GM23248 (cell line): Measurements from ENCODE around the gene PICALM. TPM values are rescaled to one million over a fixed set of nuclear protein-coding genes. Genes with fewer than 3 reads are reported as not detected.

ENCODE experiments used
- DNase-seq: peaks from one replicate; pipeline ENCODE4 v3.0.0-alpha.2; 2015
- H2AFZ ChIP-seq: fragments of 200-600 bp; sonication (generic); 2 replicates; pipeline ENCODE4 v1.6.1; 2016; ENCODE audit warnings: antibody characterized with exemption
- H3F3A ChIP-seq: fragments of 200-600 bp; sonication (generic); 2 replicates; pipeline ENCODE4 v1.6.1; 2016; ENCODE audit warnings: mild to moderate bottlenecking, antibody characterized with exemption, mixed run types; ENCODE audit not compliant: insufficient read depth
- H3K27ac ChIP-seq: fragments of 200-600 bp; sonication (generic); 2 replicates; pipeline ENCODE4 v1.5.1; 2016; ENCODE audit warnings: mild to moderate bottlenecking
- H3K27me3 ChIP-seq: fragments of 200-600 bp; sonication (generic); replicated peaks from 2 replicates; pipeline ENCODE4 v1.6.1; 2016; ENCODE audit warnings: mild to moderate bottlenecking; ENCODE audit not compliant: insufficient read depth
- H3K36me3 ChIP-seq: fragments of 200-600 bp; sonication (generic); 2 replicates; pipeline ENCODE4 v1.6.1; 2016; ENCODE audit warnings: low read depth, mild to moderate bottlenecking
- H3K4me1 ChIP-seq: fragments of 200-600 bp; sonication (generic); 2 replicates; pipeline ENCODE4 v1.6.1; 2016; ENCODE audit warnings: mild to moderate bottlenecking; ENCODE audit not compliant: insufficient read depth
- H3K4me2 ChIP-seq: fragments of 200-600 bp; sonication (generic); one replicate; pipeline ENCODE4 v1.6.1; 2016; ENCODE audit warnings: mild to moderate bottlenecking; ENCODE audit not compliant: unreplicated experiment
- H3K4me3 ChIP-seq: fragments of 200-600 bp; sonication (generic); 2 replicates; pipeline ENCODE4 v1.5.1; 2016; ENCODE audit warnings: mild to moderate bottlenecking
- H3K79me2 ChIP-seq: fragments of 200-600 bp; sonication (generic); 2 replicates; pipeline ENCODE4 v1.6.1; 2016; ENCODE audit warnings: mild to moderate bottlenecking; ENCODE audit not compliant: insufficient read depth
- H3K9ac ChIP-seq: fragments of 200-600 bp; sonication (generic); 2 replicates; pipeline ENCODE4 v1.6.1; 2016; ENCODE audit warnings: mild to moderate bottlenecking
- H3K9me2 ChIP-seq: fragments of 200-600 bp; sonication (generic); 2 replicates; pipeline ENCODE4 v1.6.1; 2016; ENCODE audit warnings: mixed run types, mild to moderate bottlenecking, moderate library complexity; ENCODE audit not compliant: insufficient read depth
- H3K9me3 ChIP-seq: fragments of 200-600 bp; sonication (generic); one replicate; pipeline ENCODE4 v1.6.1; 2017; ENCODE audit warnings: low read depth
- H4K20me1 ChIP-seq: fragments of 200-600 bp; sonication (generic); 2 replicates; pipeline ENCODE4 v1.6.0; 2016; ENCODE audit not compliant: insufficient read depth
- EZH2 ChIP-seq: fragments of 200-600 bp; sonication (generic); IDR thresholded peaks from 2 replicates; pipeline ENCODE4 v1.6.1; 2018; ENCODE audit warnings: antibody characterized with exemption, mild to moderate bottlenecking; ENCODE audit not compliant: insufficient read depth, poor library complexity, severe bottlenecking
- EZH2phosphoT487 ChIP-seq: fragments of 200-600 bp; sonication (generic); IDR thresholded peaks from 2 replicates; pipeline ENCODE4 v1.6.1; 2018; ENCODE audit warnings: antibody characterized with exemption, moderate library complexity, mild to moderate bottlenecking, low read depth; ENCODE audit not compliant: insufficient read depth
- WGBS, 2 experiments: methylation state at CpG; one replicate each; pipeline ENCODE4 v1.1.6; 2015 to 2017; ENCODE audit warnings: low lambda C conversion rate in 2 of 2, low coverage in 1 of 2; ENCODE audit errors: missing lambda C conversion rate in 2 of 2; 5-methylcytosine and 5-hydroxymethylcytosine counted together
- in situ Hi-C: fragments of 300-500 bp; cut with MboI; formaldehyde crosslinking; loops from 2 replicates; pipeline ENCODE4 v1.15.0; 2020
- polyA plus RNA-seq: library from polyadenylated mRNA; unstranded; fragments of >200 nt; fragmentation: Nextera tagmentation; extraction: Ambion mirVana; gene quantifications from 2 replicates; pipeline ENCODE4 v1.2.1, GENCODE V29; 2016
- total RNA-seq: library from RNA; depleted of rRNA; stranded (reverse); fragments of >200 nt; shearing (Covaris generic); gene quantifications from 2 replicates; pipeline ENCODE4 v1.2.3, GENCODE V29; 2014

The PICALM gene
- total and polyA plus RNA-seq, 2 experiments from 2014 or later: 73.2 to 310 TPM

GRCh38 chr11:85977751-85978160 lies 91.1 kb downstream of the PICALM start:
- no peaks in the 10 kb centered on the region for H3K27me3 ChIP-seq
- no peak overlapping the region for H3K9ac ChIP-seq
- no peaks in the 10 kb centered on the region for H3K9me2 ChIP-seq
- H3K36me3 ChIP-seq: peaks cover 73% of the 10 kb centered on the region
- DNase-seq: peak; percentile 44
- no peaks in the 10 kb centered on the region for H4K20me1 ChIP-seq
- H3K4me1 ChIP-seq: peaks cover 8% of the 10 kb centered on the region; the same call in 1 of the 2 replicates
- peaks cover 98% of the 10 kb centered on the region for H3K79me2 ChIP-seq
- 46 to 49% methylated on average over 4 of the region's 4 CpGs for WGBS, 2 experiments
- in situ Hi-C loops: no loop called here
- H3K27ac ChIP-seq: peak overlapping the region; percentile 19
- no peaks in the 10 kb centered on the region for H3K9me3 ChIP-seq
- no peak overlapping the region for H2AFZ ChIP-seq
- TF ChIP-seq EZH2 (no peak), EZH2phosphoT487 (no peak)
- H3K4me3 ChIP-seq: no peak overlapping the region
- peaks cover 70% of the 10 kb centered on the region for H3F3A ChIP-seq
- no peak overlapping the region for H3K4me2 ChIP-seq

DNA sequence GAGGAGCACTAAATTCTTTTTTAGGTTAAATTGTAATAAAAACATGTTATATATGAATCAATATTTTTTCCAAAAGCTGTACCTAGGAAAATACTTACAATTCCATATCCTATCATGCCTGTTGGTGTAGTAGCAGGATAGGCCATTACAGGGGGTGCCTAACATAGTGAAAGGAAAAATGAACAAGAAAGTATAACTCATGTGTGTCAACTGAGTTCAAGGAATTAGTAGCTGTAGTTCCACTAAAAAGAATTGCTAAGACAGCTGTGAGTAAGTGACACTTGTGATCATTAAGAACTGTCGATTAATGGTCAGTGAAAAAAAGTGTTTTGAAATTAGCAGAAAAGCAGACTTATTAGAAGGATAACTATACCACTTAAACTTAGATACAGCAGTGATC lies 92.4 kb downstream of the PICALM start:
- peaks cover 64% of the 10 kb centered on the region for H3K36me3 ChIP-seq
- no peak overlapping the region for H3K27ac ChIP-seq
- no peak overlapping the region for H3K4me3 ChIP-seq
- in situ Hi-C loops: no loop called here
- H3K9me3 ChIP-seq: no peaks in the 10 kb centered on the region
- H3K27me3 ChIP-seq: no peaks in the 10 kb centered on the region
- H2AFZ ChIP-seq: no peak overlapping the region
- no peak for DNase-seq
- peaks cover 8% of the 10 kb centered on the region; the same call in 1 of the 2 replicates for H3K4me1 ChIP-seq
- peaks cover 100% of the 10 kb centered on the region for H3K79me2 ChIP-seq
- no peaks in the 10 kb centered on the region for H3K9me2 ChIP-seq
- H3K4me2 ChIP-seq: no peak overlapping the region
- WGBS, 2 experiments: 96 to 100% methylated on average over 1 of the region's 1 CpG
- TF ChIP-seq EZH2phosphoT487 (no peak), EZH2 (no peak)
- no peak overlapping the region for H3K9ac ChIP-seq
- H4K20me1 ChIP-seq: no peaks in the 10 kb centered on the region
- H3F3A ChIP-seq: peaks cover 73% of the 10 kb centered on the region

DNA sequence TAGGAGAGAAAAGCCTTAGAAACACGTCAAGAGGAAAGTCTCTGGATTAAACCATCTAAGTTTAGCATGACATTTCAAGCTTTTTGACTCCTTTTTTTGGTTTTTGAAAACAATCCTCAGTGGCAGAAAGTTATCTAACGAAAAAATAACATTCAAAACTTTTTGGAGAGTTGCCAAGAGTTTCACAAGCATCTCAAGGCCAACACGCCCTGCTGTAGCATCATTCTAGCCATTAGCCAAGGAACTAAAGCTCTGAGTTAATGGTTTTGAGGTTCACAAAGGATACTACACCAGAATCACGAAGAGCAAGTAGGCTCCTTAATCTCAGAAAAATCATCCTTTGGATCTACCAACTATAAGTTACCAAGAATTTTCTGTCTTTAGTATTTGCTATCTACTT lies 94.8 kb downstream of the PICALM start:
- Histone ChIP-seq H4K20me1 (no peaks in the 10 kb centered on the region), H3K9ac (no peak overlapping the region), H3K27me3 (no peaks in the 10 kb centered on the region), H3K27ac (no peak overlapping the region), H3K4me2 (no peak overlapping the region), H2AFZ (no peak overlapping the region), H3F3A (peaks cover 80% of the 10 kb centered on the region), H3K9me3 (no peaks in the 10 kb centered on the region), H3K79me2 (peaks cover 99% of the 10 kb centered on the region), H3K9me2 (no peaks in the 10 kb centered on the region), H3K4me1 (peaks cover 14% of the 10 kb centered on the region), H3K36me3 (peaks cover 59% of the 10 kb centered on the region), H3K4me3 (no peak overlapping the region)
- 63 to 64% methylated on average over 4 of the region's 4 CpGs for WGBS, 2 experiments
- in situ Hi-C loops: loop anchor here (25.0 kb wide), 1 partner anchor 287 kb away; the partner anchor contains the start of gene CCDC89
- DNase-seq: peak; percentile 63
- no peak for TF ChIP-seq EZH2
- TF ChIP-seq EZH2phosphoT487: no peak

DNA sequence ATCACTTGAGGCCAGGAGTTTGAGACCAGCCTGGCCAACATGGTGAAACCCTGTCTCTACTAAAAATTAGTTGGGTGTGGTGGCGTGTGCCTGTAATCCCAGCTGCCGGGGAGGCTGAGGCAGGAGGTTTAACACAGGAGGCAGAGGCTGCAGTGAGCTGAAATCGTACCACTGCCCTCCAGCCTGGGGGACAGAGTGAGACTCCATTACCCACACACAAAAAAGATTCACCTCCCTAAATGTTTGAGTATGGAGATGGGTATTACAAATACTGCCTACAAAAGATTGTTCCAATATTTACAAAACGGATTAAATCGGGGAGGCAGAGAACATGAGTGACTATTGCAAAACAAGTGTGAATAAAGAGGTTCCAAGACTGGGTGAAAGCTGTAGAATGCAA lies 98.3 kb downstream of the PICALM start:
- H3K27ac ChIP-seq: no peak overlapping the region

DNA sequence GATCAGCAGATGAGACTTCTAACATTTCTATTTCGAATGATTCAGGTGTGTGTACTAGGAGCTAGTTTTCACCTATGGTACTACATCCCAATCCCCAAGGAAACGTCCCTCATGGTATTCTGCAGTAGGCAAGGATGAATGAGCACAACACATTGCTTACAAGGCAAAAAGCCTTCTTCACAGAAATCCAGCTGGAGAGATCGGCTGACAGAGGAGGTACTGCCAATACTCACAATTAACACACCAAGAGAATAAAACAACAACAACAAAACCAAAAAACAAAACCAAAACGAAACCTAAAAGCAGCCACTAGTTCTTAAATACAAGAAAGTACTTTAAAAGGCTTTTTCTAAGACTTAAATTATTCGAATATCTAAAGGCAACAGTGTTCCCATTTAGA lies 101.4 kb downstream of the PICALM start:
- Histone ChIP-seq H3K36me3 (peaks cover 49% of the 10 kb centered on the region), H3K4me1 (peaks cover 36% of the 10 kb centered on the region), H3K4me2 (no peak overlapping the region), H2AFZ (no peak overlapping the region), H3K27ac (peak overlapping the region; percentile 63), H3K4me3 (no peak overlapping the region), H3K9me2 (no peaks in the 10 kb centered on the region), H3K9me3 (no peaks in the 10 kb centered on the region), H4K20me1 (no peaks in the 10 kb centered on the region), H3K27me3 (no peaks in the 10 kb centered on the region), H3K79me2 (peaks cover 90% of the 10 kb centered on the region), H3K9ac (no peak overlapping the region), H3F3A (peaks cover 84% of the 10 kb centered on the region)
- in situ Hi-C loops: loop anchor here (25.0 kb wide), 1 partner anchor 280 kb away; the partner anchor contains the start of gene CCDC89
- 66 to 74% methylated on average over 5 of the region's 5 CpGs for WGBS, 2 experiments
- no peak for DNase-seq
- TF ChIP-seq EZH2phosphoT487 (no peak), EZH2 (no peak)

More for the DNA sequence above, 98.3 kb downstream of the PICALM start:
- H3K4me1 ChIP-seq: peaks cover 33% of the 10 kb centered on the region
- H2AFZ ChIP-seq: no peak overlapping the region
- peaks cover 51% of the 10 kb centered on the region for H3K36me3 ChIP-seq
- no peak overlapping the region for H3K9ac ChIP-seq
- no peak overlapping the region for H3K4me2 ChIP-seq
- H3K9me2 ChIP-seq: no peaks in the 10 kb centered on the region
- WGBS, 2 experiments: 64 to 68% methylated on average over 5 of the region's 5 CpGs
- in situ Hi-C loops: loop anchor here (25.0 kb wide), 1 partner anchor 283 kb away; the partner anchor contains the start of gene CCDC89
- H3K79me2 ChIP-seq: peaks cover 90% of the 10 kb centered on the region
- H3K4me3 ChIP-seq: no peak overlapping the region
- no peaks in the 10 kb centered on the region for H4K20me1 ChIP-seq
- TF ChIP-seq EZH2 (no peak), EZH2phosphoT487 (no peak)
- peaks cover 88% of the 10 kb centered on the region for H3F3A ChIP-seq
- H3K27me3 ChIP-seq: no peaks in the 10 kb centered on the region
- H3K9me3 ChIP-seq: no peaks in the 10 kb centered on the region
- no peak for DNase-seq
